Measurements from ENCODE around the gene FARP1.

The FARP1 gene

GRCh38 chr13:98199480-98199879, 56.6 kb downstream of the FARP1 start:
- no peak for TF ChIP-seq CTCF (IDR thresholded peaks at IDR 0.05)

- TF ChIP-seq CTCF (IDR thresholded peaks at IDR 0.05), result no peak
Measured at GRCh38 chr13:98200211-98200878, 57.5 kb downstream of the FARP1 start.

- no peak for TF ChIP-seq CTCF (IDR thresholded peaks at IDR 0.05)
Measured at GRCh38 chr13:98201189-98201588, 58.3 kb downstream of the FARP1 start.

- TF ChIP-seq CTCF (IDR thresholded peaks at IDR 0.05), result no peak
Measured at GRCh38 chr13:98201984-98202383, 59.1 kb downstream of the FARP1 start.

GRCh38 chr13:98203646-98204326, 60.9 kb downstream of the FARP1 start:
- TF ChIP-seq CTCF (IDR thresholded peaks at IDR 0.05), result no peak

GRCh38 chr13:98204546-98204945, 61.7 kb downstream of the FARP1 start:
- no peak for TF ChIP-seq CTCF (IDR thresholded peaks at IDR 0.05)

- TF ChIP-seq CTCF (IDR thresholded peaks at IDR 0.05), result no peak
Measured at GRCh38 chr13:98206946-98207345, 64.1 kb downstream of the FARP1 start.

Measured in LNCAP (cell line).